T47D (cell line): ENCODE measurements around the gene LAMB3.
A peak's percentile ranks its signal among the peaks of the same experiment; 100 is the strongest.

Source experiments
- DNase-seq, 2 experiments: peaks; one replicate each; pipeline versions ENCODE4 v3.0.0 to v3.0.0-alpha.2; 2011 to 2012; ENCODE audit warnings: low read depth in 1 of 2, low spot score in 1 of 2
- JUND ChIP-seq: IDR thresholded peaks from 2 replicates; pipeline ENCODE4 v1.6.1; 2012; ENCODE audit warnings: low read depth
- in situ Hi-C: cut with HindIII; loops from 2 replicates; pipeline ENCODE4 v1.10.0; 2016; ENCODE audit warnings: low sequenced_read_pairs, low pct_unique_long_range_greater_than_20kb

The LAMB3 gene

GRCh38 chr1:209642816-209643215 is 9.4 kb downstream of the LAMB3 start:
- in situ Hi-C loops, result no loop called here
- DNase-seq, result peak in 1 of 2 experiments; percentile 45
- no peak for TF ChIP-seq JUND

GRCh38 chr1:209641832-209642172 is 10.4 kb downstream of the LAMB3 start:
- in situ Hi-C loops, result no loop called here
- DNase-seq, result no peak
- no peak for TF ChIP-seq JUND

- in situ Hi-C loops, result no loop called here
- DNase-seq, result no peak
- TF ChIP-seq JUND, result no peak
These were observed 16.4 kb downstream of the LAMB3 start for GRCh38 chr1:209635850-209636249.

GRCh38 chr1:209634005-209634737 is 18.1 kb downstream of the LAMB3 start:
- in situ Hi-C loops, result no loop called here
- no peak for TF ChIP-seq JUND
- DNase-seq, result no peak

GRCh38 chr1:209633335-209633997 is 18.8 kb downstream of the LAMB3 start:
- DNase-seq, result no peak
- in situ Hi-C loops, result no loop called here
- no peak for TF ChIP-seq JUND

GRCh38 chr1:209630383-209631225 is 21.6 kb downstream of the LAMB3 start:
- in situ Hi-C loops, result no loop called here
- no peak for DNase-seq
- TF ChIP-seq JUND, result no peak

- in situ Hi-C loops, result no loop called here
- DNase-seq, result no peak
- TF ChIP-seq JUND, result no peak
These were observed 22.4 kb downstream of the LAMB3 start for GRCh38 chr1:209629621-209630382.

- DNase-seq, result no peak
- no peak for TF ChIP-seq JUND
- in situ Hi-C loops, result no loop called here
These were observed 23.5 kb downstream of the LAMB3 start for GRCh38 chr1:209628618-209629299.

- TF ChIP-seq JUND, result no peak
- in situ Hi-C loops, result no loop called here
- DNase-seq, result peak; percentile 74 to 78
These were observed 24.5 kb downstream of the LAMB3 start for GRCh38 chr1:209627732-209628196.

- TF ChIP-seq JUND, result no peak
- in situ Hi-C loops, result no loop called here
These were observed 25.0 kb downstream of the LAMB3 start for GRCh38 chr1:209627027-209627731.

GRCh38 chr1:209626346-209627026 is 25.7 kb downstream of the LAMB3 start:
- no peak for TF ChIP-seq JUND
- no peak for DNase-seq
- in situ Hi-C loops, result no loop called here

More at GRCh38 chr1:209627027-209627731, 25.0 kb downstream of the LAMB3 start:
- no peak for DNase-seq
